K562 (cell line): ENCODE measurements around the gene OR6S1. TPM values are rescaled to one million over a fixed set of nuclear protein-coding genes. Genes with fewer than 3 reads are reported as not detected.

ENCODE experiments used
- BRCA1 ChIP-seq, 2 experiments: fragments of 450-650 bp in 1 of 2; sonication (generic) in 1 of 2; formaldehyde crosslinking in 1 of 2; IDR thresholded peaks; 2 replicates each; pipeline versions ENCODE4 v1.5.0 to v1.6.1; 2017 to 2020; ENCODE audit warnings: mild to moderate bottlenecking in 1 of 2, missing genetic modification reagents in 1 of 2
- CTBP1 ChIP-seq: fragments of 450-650 bp; IDR thresholded peaks from 2 replicates; pipeline ENCODE4 v1.6.1; 2016; ENCODE audit warnings: borderline replicate concordance
- FOXA3 ChIP-seq, 2 experiments: fragments of 450-650 bp in 1 of 2; sonication (generic) in 1 of 2; formaldehyde crosslinking; IDR thresholded peaks in 1 of 2; conservative IDR thresholded peaks in 1 of 2; 2 replicates each; pipeline versions ENCODE4 v1.4.0 to v1.8.0; 2020 to 2022; ENCODE audit warnings: mild to moderate bottlenecking in 2 of 2, missing genetic modification reagents in 1 of 2
- FOXK2 ChIP-seq, 2 experiments: fragments of 450-650 bp; IDR thresholded peaks in 1 of 2; conservative IDR thresholded peaks in 1 of 2; 2 replicates each; pipeline ENCODE4 v1.6.1; 2016; ENCODE audit warnings: low read depth in 2 of 2, mild to moderate bottlenecking in 1 of 2
- HMGN3 ChIP-seq: IDR thresholded peaks from 2 replicates; pipeline ENCODE4 v1.6.1; 2011; ENCODE audit warnings: borderline replicate concordance, low read depth, mild to moderate bottlenecking, mixed read lengths, low read length; ENCODE audit not compliant: insufficient read length; ENCODE audit errors: extremely low read depth
- HNRNPUL1 ChIP-seq: fragments of 200-400 bp; formaldehyde crosslinking; IDR thresholded peaks from 2 replicates; pipeline ENCODE4 v1.6.1; 2017; ENCODE audit warnings: low read length
- KDM5B ChIP-seq: fragments of 200-600 bp; sonication (generic); IDR thresholded peaks from 2 replicates; pipeline ENCODE4 v1.6.1; 2012; ENCODE audit warnings: low read depth, mild to moderate bottlenecking, moderate library complexity, low read length, control low read depth, inconsistent platforms; ENCODE audit not compliant: insufficient replicate concordance
- MCM7 ChIP-seq, 2 experiments: fragments of 450-650 bp; IDR thresholded peaks; 2 replicates each; pipeline ENCODE4 v1.6.1; 2016 to 2018
- MYNN ChIP-seq, 2 experiments: sonication (generic); formaldehyde crosslinking in 1 of 2; IDR thresholded peaks; 2 replicates each; pipeline versions ENCODE4 v1.5.0 to v1.6.1; 2016 to 2020; ENCODE audit warnings: antibody characterized with exemption in 1 of 2, missing genetic modification reagents in 1 of 2
- NCOA4 ChIP-seq: fragments of 450-650 bp; IDR thresholded peaks from 2 replicates; pipeline ENCODE4 v1.6.1; 2018; ENCODE audit warnings: mild to moderate bottlenecking; ENCODE audit not compliant: partially characterized antibody
- NCOA6 ChIP-seq: fragments of 450-650 bp; IDR thresholded peaks from 2 replicates; pipeline ENCODE4 v1.6.1; 2017; ENCODE audit warnings: mild to moderate bottlenecking
- NFIC ChIP-seq: fragments of 450-650 bp; IDR thresholded peaks from 2 replicates; pipeline ENCODE4 v1.6.1; 2017; ENCODE audit warnings: mild to moderate bottlenecking, inconsistent platforms
- PHF21A ChIP-seq: fragments of 450-650 bp; IDR thresholded peaks from 2 replicates; pipeline ENCODE4 v1.6.1; 2017; ENCODE audit warnings: low read depth, borderline replicate concordance
- RCOR1 ChIP-seq, 2 experiments: IDR thresholded peaks; 2 replicates each; pipeline ENCODE4 v1.6.1; 2012; ENCODE audit warnings: low read depth in 2 of 2, low read length in 2 of 2, borderline replicate concordance in 1 of 2, improper control_type of control experiment in 1 of 2
- TAL1 ChIP-seq: fragments of 450-650 bp; IDR thresholded peaks from 2 replicates; pipeline ENCODE4 v1.6.1; 2016; ENCODE audit warnings: mild to moderate bottlenecking
- ZSCAN32 ChIP-seq: fragments of 450-650 bp; formaldehyde crosslinking; IDR thresholded peaks from 2 replicates; pipeline ENCODE4 v1.4.0; 2020; ENCODE audit warnings: mild to moderate bottlenecking, moderate library complexity
- polyA plus RNA-seq, 8 experiments: library from polyadenylated mRNA; depleted of rRNA in 4 of 8; stranded (reverse) in 5 of 8; unstranded in 3 of 8; fragments of >200 nt; fragmentation: Nextera tagmentation in 2 of 8; fragmentation: Illumina TruSeq in 1 of 8; extraction: Ambion mirVana in 2 of 8; extraction: Trizol in 1 of 8; gene quantifications; 2 replicates each; pipeline versions ENCODE4 v1.2.1 to v1.2.3, GENCODE V29; 2011 to 2014; ENCODE audit warnings: inconsistent platforms in 1 of 8, missing spikeins in 1 of 8
- total RNA-seq, 7 experiments: library from RNA; depleted of rRNA in 6 of 7; stranded (reverse); fragments of >200 nt in 6 of 7; fragmentation: Illumina TruSeq in 2 of 7; extraction: Trizol in 2 of 7; gene quantifications; 2 replicates each; pipeline versions ENCODE4 v1.2.1 to v1.2.3, GENCODE V29; 2011 to 2021; ENCODE audit warnings: low replicate concordance in 1 of 7
- TF ChIP-seq, protein P1 (sequence below): sonication (generic); formaldehyde crosslinking; IDR thresholded peaks from 2 replicates; pipeline ENCODE4 v1.8.1; 2023; ENCODE audit warnings: mild to moderate bottlenecking, missing genetic modification reagents
- TF ChIP-seq, protein P2 (sequence below): IDR thresholded peaks from 3 replicates; pipeline ENCODE4 v1.6.1; 2011; ENCODE audit warnings: borderline replicate concordance, mild to moderate bottlenecking, moderate library complexity; ENCODE audit not compliant: insufficient read length; ENCODE audit errors: extremely low read depth
- TF ChIP-seq, protein P3 (sequence below): sonication (generic); formaldehyde crosslinking; IDR thresholded peaks from 2 replicates; pipeline ENCODE4 v1.8.0; 2022; ENCODE audit warnings: mild to moderate bottlenecking, missing genetic modification reagents
- TF ChIP-seq, protein P4 (sequence below): fragments of 450-650 bp; IDR thresholded peaks from 2 replicates; pipeline ENCODE4 v1.6.1; 2016; ENCODE audit warnings: missing biosample characterization, missing genetic modification characterization

Gene OR6S1
- total and polyA plus RNA-seq, 9 of the 15 experiments (the other 6 are each of a cell fraction or from before 2014, with no cell fraction given) = not detected

DNA sequence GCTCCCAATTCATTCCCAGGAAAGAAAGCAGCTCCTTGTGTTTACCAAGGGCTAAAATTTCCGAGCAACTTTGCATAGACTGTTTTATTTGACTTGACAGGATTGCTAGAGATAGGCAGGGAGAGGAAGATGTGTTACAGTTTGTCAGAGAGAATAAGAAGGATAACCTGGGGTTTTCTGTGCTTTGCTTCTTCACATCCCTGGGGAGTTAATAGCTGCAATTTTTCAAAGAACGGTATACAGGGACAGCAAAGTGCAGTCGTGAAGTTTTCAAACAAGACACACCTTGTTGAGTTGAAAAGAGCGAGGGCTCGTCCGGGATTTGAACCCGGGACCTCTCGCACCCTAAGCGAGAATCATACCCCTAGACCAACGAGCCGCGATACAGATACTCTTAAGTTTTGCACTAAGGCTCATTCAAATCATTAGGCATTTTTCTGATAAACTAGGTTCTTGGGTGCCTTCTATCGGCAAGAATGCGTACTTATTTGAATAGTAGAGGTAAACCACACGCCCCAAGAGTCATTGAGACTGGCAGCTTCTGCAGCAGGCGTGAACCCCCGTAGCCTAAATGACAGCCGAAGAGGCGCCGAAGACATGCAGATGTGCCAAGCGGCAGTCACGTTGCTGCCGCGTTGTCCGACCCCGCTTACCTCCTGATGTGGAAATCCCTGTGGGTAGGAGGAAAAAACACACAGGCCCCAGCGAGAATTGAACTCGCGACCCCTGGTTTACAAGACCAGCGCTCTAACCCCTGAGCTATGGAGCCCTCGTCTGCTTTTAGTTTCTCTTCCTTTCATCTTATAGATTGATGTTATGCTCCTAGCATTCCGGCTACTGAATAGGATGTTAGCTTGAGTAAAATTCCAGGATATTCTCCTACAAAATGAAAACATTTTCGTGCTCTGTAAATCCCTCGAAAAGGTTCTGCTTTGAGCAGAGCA is 28.1 kb downstream of the OR6S1 start (continued):
- no peak for TF ChIP-seq PHF21A
- TF ChIP-seq TAL1 = no peak
- no peak for TF ChIP-seq MCM7 (IDR thresholded peaks at IDR 0.05)
- TF ChIP-seq BRCA1 (IDR thresholded peaks at IDR 0.05) = no peak
- TF ChIP-seq BRCA1 (CRISPR knock-in tag; IDR thresholded peaks at IDR 0.05) = no peak
- TF ChIP-seq NFIC = peak; percentile 50; the same call in 1 of the 2 replicates
- TF ChIP-seq FOXK2 (conservative IDR thresholded peaks at IDR 0.05 in 1 of 2, IDR thresholded peaks at IDR 0.05 in 1 of 2; ENCODE audit: low read depth in 2 of 2) = peak; percentile 29 to 76; a peak in 3 of 4 replicates
- TF ChIP-seq HNRNPUL1 = no peak
- TF ChIP-seq NCOA6 = no peak
- peak; percentile 94 to 96 for TF ChIP-seq FOXA3 (CRISPR knock-in tag; conservative IDR thresholded peaks at IDR 0.05 in 1 of 2, IDR thresholded peaks at IDR 0.05 in 1 of 2)
- peak in 1 of 2 experiments; percentile 65; a peak in 2 of 4 replicates for TF ChIP-seq RCOR1 (IDR thresholded peaks at IDR 0.05; ENCODE audit: borderline replicate concordance in 1 of 2, low read depth in 2 of 2, low read length in 2 of 2)
- TF ChIP-seq, protein P1, sequence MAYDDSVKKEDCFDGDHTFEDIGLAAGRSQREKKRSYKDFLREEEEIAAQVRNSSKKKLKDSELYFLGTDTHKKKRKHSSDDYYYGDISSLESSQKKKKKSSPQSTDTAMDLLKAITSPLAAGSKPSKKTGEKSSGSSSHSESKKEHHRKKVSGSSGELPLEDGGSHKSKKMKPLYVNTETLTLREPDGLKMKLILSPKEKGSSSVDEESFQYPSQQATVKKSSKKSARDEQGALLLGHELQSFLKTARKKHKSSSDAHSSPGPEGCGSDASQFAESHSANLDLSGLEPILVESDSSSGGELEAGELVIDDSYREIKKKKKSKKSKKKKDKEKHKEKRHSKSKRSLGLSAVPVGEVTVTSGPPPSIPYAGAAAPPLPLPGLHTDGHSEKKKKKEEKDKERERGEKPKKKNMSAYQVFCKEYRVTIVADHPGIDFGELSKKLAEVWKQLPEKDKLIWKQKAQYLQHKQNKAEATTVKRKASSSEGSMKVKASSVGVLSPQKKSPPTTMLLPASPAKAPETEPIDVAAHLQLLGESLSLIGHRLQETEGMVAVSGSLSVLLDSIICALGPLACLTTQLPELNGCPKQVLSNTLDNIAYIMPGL (CRISPR knock-in tag) = peak; percentile 84; the same call in 1 of the 2 replicates
- peak; percentile 78; the same call in 1 of the 2 replicates for TF ChIP-seq MYNN (IDR thresholded peaks at IDR 0.05)
- no peak for TF ChIP-seq MYNN (CRISPR knock-in tag; IDR thresholded peaks at IDR 0.05)
- TF ChIP-seq, protein P2, sequence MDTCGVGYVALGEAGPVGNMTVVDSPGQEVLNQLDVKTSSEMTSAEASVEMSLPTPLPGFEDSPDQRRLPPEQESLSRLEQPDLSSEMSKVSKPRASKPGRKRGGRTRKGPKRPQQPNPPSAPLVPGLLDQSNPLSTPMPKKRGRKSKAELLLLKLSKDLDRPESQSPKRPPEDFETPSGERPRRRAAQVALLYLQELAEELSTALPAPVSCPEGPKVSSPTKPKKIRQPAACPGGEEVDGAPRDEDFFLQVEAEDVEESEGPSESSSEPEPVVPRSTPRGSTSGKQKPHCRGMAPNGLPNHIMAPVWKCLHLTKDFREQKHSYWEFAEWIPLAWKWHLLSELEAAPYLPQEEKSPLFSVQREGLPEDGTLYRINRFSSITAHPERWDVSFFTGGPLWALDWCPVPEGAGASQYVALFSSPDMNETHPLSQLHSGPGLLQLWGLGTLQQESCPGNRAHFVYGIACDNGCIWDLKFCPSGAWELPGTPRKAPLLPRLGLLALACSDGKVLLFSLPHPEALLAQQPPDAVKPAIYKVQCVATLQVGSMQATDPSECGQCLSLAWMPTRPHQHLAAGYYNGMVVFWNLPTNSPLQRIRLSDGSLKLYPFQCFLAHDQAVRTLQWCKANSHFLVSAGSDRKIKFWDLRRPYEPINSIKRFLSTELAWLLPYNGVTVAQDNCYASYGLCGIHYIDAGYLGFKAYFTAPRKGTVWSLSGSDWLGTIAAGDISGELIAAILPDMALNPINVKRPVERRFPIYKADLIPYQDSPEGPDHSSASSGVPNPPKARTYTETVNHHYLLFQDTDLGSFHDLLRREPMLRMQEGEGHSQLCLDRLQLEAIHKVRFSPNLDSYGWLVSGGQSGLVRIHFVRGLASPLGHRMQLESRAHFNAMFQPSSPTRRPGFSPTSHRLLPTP = peak; percentile 84
- TF ChIP-seq ZSCAN32 (CRISPR knock-in tag) = no peak
- no peak for TF ChIP-seq KDM5B
- TF ChIP-seq NCOA4 = no peak
- TF ChIP-seq HMGN3 = no peak
- TF ChIP-seq CTBP1 = peak; percentile 98
- TF ChIP-seq, protein P3, sequence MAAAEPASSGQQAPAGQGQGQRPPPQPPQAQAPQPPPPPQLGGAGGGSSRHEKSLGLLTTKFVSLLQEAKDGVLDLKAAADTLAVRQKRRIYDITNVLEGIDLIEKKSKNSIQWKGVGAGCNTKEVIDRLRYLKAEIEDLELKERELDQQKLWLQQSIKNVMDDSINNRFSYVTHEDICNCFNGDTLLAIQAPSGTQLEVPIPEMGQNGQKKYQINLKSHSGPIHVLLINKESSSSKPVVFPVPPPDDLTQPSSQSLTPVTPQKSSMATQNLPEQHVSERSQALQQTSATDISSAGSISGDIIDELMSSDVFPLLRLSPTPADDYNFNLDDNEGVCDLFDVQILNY (CRISPR knock-in tag) = no peak
- TF ChIP-seq, protein P4, sequence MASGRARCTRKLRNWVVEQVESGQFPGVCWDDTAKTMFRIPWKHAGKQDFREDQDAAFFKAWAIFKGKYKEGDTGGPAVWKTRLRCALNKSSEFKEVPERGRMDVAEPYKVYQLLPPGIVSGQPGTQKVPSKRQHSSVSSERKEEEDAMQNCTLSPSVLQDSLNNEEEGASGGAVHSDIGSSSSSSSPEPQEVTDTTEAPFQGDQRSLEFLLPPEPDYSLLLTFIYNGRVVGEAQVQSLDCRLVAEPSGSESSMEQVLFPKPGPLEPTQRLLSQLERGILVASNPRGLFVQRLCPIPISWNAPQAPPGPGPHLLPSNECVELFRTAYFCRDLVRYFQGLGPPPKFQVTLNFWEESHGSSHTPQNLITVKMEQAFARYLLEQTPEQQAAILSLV = no peak; the same call in 1 of the 2 replicates
